Measurements from ENCODE around the gene ZNF440.

DNA sequence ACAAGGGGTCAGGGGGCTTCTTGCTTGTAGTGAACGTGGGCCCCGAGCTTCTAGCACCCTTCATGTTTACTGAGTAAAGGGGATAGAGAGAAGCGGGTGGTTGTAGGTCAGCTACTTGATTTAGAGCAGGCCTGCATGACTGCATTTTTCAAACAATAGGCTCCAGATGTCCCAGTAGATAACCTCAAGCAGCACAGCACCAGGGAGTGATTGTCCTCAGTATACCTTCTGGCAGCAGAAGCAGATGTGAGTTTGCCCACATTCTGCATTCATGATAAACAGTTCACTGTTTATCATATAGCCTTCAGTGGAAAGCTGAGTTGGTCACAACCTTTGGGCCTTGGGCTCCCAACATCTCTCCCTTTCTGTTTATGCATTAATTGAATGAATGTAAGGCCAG, 39.3 kb downstream of the ZNF440 start:
- TF ChIP-seq, protein P1, sequence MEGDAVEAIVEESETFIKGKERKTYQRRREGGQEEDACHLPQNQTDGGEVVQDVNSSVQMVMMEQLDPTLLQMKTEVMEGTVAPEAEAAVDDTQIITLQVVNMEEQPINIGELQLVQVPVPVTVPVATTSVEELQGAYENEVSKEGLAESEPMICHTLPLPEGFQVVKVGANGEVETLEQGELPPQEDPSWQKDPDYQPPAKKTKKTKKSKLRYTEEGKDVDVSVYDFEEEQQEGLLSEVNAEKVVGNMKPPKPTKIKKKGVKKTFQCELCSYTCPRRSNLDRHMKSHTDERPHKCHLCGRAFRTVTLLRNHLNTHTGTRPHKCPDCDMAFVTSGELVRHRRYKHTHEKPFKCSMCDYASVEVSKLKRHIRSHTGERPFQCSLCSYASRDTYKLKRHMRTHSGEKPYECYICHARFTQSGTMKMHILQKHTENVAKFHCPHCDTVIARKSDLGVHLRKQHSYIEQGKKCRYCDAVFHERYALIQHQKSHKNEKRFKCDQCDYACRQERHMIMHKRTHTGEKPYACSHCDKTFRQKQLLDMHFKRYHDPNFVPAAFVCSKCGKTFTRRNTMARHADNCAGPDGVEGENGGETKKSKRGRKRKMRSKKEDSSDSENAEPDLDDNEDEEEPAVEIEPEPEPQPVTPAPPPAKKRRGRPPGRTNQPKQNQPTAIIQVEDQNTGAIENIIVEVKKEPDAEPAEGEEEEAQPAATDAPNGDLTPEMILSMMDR (IDR thresholded peaks at IDR 0.05) = no peak
- TF ChIP-seq POLR2AphosphoS5 (IDR thresholded peaks at IDR 0.05; ENCODE audit: low read depth, low read length) = no peak
- TF ChIP-seq, protein P2, sequence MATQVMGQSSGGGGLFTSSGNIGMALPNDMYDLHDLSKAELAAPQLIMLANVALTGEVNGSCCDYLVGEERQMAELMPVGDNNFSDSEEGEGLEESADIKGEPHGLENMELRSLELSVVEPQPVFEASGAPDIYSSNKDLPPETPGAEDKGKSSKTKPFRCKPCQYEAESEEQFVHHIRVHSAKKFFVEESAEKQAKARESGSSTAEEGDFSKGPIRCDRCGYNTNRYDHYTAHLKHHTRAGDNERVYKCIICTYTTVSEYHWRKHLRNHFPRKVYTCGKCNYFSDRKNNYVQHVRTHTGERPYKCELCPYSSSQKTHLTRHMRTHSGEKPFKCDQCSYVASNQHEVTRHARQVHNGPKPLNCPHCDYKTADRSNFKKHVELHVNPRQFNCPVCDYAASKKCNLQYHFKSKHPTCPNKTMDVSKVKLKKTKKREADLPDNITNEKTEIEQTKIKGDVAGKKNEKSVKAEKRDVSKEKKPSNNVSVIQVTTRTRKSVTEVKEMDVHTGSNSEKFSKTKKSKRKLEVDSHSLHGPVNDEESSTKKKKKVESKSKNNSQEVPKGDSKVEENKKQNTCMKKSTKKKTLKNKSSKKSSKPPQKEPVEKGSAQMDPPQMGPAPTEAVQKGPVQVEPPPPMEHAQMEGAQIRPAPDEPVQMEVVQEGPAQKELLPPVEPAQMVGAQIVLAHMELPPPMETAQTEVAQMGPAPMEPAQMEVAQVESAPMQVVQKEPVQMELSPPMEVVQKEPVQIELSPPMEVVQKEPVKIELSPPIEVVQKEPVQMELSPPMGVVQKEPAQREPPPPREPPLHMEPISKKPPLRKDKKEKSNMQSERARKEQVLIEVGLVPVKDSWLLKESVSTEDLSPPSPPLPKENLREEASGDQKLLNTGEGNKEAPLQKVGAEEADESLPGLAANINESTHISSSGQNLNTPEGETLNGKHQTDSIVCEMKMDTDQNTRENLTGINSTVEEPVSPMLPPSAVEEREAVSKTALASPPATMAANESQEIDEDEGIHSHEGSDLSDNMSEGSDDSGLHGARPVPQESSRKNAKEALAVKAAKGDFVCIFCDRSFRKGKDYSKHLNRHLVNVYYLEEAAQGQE (IDR thresholded peaks at IDR 0.05; ENCODE audit: low read depth, low read length) = no peak
- TF ChIP-seq GABPA (IDR thresholded peaks at IDR 0.05; ENCODE audit: low read depth) = no peak
- TF ChIP-seq, protein P3, sequence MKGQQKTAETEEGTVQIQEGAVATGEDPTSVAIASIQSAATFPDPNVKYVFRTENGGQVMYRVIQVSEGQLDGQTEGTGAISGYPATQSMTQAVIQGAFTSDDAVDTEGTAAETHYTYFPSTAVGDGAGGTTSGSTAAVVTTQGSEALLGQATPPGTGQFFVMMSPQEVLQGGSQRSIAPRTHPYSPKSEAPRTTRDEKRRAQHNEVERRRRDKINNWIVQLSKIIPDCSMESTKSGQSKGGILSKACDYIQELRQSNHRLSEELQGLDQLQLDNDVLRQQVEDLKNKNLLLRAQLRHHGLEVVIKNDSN (IDR thresholded peaks at IDR 0.05; ENCODE audit: borderline replicate concordance, low read depth) = no peak
- no peak for TF ChIP-seq YY1 (IDR thresholded peaks at IDR 0.05; ENCODE audit: low read depth)
- TF ChIP-seq, protein P4, sequence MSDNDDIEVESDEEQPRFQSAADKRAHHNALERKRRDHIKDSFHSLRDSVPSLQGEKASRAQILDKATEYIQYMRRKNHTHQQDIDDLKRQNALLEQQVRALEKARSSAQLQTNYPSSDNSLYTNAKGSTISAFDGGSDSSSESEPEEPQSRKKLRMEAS (IDR thresholded peaks at IDR 0.05; ENCODE audit: low read depth) = no peak
- TF ChIP-seq FOXM1 (IDR thresholded peaks at IDR 0.05; ENCODE audit: low read depth) = no peak

Measured in SK-N-SH (cell line).